ENCODE data around the gene GHDC. TPM values are rescaled to one million over a fixed set of nuclear protein-coding genes. Genes with fewer than 3 reads are reported as not detected.
A peak's percentile ranks its signal among the peaks of the same experiment; 100 is the strongest.
"Not testable (repeated sequence)": the region's sequence is repeated elsewhere in the genome, so short reads cannot be mapped to it uniquely, and the experiment has no call there.

Gene GHDC, protein sequence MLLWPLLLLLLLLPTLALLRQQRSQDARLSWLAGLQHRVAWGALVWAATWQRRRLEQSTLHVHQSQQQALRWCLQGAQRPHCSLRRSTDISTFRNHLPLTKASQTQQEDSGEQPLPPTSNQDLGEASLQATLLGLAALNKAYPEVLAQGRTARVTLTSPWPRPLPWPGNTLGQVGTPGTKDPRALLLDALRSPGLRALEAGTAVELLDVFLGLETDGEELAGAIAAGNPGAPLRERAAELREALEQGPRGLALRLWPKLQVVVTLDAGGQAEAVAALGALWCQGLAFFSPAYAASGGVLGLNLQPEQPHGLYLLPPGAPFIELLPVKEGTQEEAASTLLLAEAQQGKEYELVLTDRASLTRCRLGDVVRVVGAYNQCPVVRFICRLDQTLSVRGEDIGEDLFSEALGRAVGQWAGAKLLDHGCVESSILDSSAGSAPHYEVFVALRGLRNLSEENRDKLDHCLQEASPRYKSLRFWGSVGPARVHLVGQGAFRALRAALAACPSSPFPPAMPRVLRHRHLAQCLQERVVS
- 10 to 100 TPM in 5 of 12 donors, 1 to 10 TPM in 6, not detected in 1; 8.1 to 14.6 (median 10.0) TPM for polyA plus RNA-seq (ENCODE audit: insufficient read length in 12 of 12)
- long read RNA-seq, donor 1, partial matches to known transcripts = 5 of 8 reads
- long read RNA-seq, donor 1, other reads (novel, unspliced or antisense) = 0 of 8 reads
- long read RNA-seq, donor 2 = 0 reads
- long read RNA-seq, donor 3 = 0 reads
- long read RNA-seq, donor 4, partial matches to known transcripts = 0 of 1 reads
- long read RNA-seq, donor 4, other reads (novel, unspliced or antisense) = 0 of 1 reads
- long read RNA-seq, donor 5 = 0 reads
- long read RNA-seq, donor 6, partial matches to known transcripts = 0 of 1 reads
- long read RNA-seq, donor 6, other reads (novel, unspliced or antisense) = 0 of 1 reads
- long read RNA-seq, donor 7, partial matches to known transcripts = 0 of 2 reads
- long read RNA-seq, donor 7, other reads (novel, unspliced or antisense) = 0 of 2 reads
- long read RNA-seq, donor 8, partial matches to known transcripts = 0 of 3 reads
- long read RNA-seq, donor 8, other reads (novel, unspliced or antisense) = 0 of 3 reads
- long read RNA-seq, donor 9, partial matches to known transcripts = 0 of 3 reads
- long read RNA-seq, donor 9, other reads (novel, unspliced or antisense) = 0 of 3 reads
- long read RNA-seq, donor 10, partial matches to known transcripts = 0 of 1 reads
- long read RNA-seq, donor 10, other reads (novel, unspliced or antisense) = 0 of 1 reads
- long read RNA-seq, donor 11, partial matches to known transcripts = 0 of 2 reads
- long read RNA-seq, donor 11, other reads (novel, unspliced or antisense) = 0 of 2 reads

- peak; percentile 82 for DNase-seq
Measured at GRCh38 chr17:42193969-42194899, at the start of gene GHDC. Gene GHDC (minus strand): TSS chr17:42194494. CDS start chr17:42193581, 913 bp downstream.

DNA sequence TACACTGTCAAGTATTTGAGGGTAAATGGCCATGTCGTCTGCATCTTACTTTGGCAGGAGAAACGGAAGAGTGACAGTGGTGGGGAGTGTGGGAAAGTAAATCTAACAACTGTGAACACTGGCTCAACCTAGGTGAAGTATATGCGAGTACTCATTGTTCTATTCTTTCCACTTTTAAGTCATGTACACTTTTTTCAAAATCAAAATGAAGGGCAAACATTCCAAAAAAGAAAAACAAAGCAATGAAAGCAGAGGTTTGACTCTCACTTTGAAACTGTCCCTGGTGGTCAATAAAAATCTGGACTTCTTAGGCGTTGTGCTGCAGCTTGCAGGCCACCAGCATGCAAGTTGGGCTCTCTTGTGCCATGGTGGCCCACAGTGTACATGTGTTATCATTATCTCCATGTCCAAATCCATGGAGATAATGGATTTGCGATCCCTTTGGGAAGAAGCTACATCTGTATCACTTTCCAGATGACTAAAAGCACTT, 49.2 kb upstream of the GHDC start:
- no peak for DNase-seq

- DNase-seq = no peak
Measured at GRCh38 chr17:42241871-42242270, 47.6 kb upstream of the GHDC start.

GRCh38 chr17:42240863-42241262, 46.6 kb upstream of the GHDC start:
- not testable (repeated sequence) for DNase-seq

DNA sequence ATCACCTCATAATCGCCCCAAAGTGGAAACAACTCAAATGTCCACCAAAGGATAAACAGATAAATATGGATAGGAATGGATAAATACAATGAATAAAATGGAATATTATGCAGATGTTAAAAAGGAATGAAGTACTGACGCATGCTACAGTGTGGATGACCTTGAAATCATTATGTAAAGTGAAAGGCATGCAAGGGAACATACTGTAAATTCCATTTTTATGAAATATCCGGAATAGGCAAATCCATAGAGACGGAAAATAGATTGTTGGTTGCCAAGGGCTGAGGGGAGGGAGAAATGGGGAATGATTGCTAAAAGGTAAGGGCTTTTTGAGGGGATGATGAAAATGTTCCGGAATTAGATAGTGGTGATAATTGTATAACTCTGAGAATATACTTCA, 45.9 kb upstream of the GHDC start:
- DNase-seq = no peak

GRCh38 chr17:42239576-42239975, 45.3 kb upstream of the GHDC start:
- not testable (repeated sequence) for DNase-seq

- DNase-seq = no peak
Measured at GRCh38 chr17:42236760-42237159, 42.5 kb upstream of the GHDC start.

GRCh38 chr17:42233994-42234393, 39.7 kb upstream of the GHDC start:
- no peak for DNase-seq

GRCh38 chr17:42233156-42233555, 38.9 kb upstream of the GHDC start:
- no peak for DNase-seq

GRCh38 chr17:42230225-42230624, 35.9 kb upstream of the GHDC start:
- no peak for DNase-seq

DNA sequence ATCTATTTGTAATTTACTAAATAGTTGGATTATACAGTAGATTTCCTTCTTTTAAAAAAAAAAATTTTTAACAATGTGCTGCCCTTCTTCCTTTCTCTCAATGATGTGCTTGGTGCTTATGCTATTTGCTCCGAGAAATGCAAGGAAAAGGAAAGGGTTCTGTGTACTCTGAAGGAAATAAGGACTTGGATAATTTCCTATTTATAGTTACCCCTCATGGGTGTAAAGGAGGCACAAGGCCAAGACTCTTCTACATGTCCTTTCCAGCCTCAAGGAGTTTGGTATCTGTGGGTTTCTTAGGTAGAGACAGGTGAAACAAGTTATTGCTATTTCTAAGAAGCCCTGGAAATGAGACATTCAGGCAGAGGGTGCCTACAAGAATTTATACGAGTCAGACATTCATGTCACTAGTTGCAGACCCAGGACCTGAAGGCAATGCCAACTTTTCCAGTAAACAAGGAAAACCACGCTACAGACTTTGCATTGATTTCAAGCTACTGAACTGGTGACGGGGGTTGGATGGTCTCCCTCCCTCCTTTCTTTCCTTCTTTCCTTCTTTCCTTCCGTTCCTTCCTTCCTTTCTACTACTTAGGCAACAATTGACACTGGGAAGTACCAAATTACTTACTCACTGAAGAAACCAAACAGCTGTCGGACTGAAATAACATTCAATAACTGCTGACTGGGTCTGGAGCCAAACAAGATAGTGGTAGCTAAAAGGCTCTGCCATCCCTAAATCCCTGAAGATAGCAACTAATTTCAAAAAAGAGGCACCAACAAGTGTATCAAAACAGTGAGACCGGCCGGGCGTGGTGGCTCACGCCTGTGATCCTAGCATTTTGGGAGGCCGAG, 33.8 kb upstream of the GHDC start:
- DNase-seq = no peak

DNA sequence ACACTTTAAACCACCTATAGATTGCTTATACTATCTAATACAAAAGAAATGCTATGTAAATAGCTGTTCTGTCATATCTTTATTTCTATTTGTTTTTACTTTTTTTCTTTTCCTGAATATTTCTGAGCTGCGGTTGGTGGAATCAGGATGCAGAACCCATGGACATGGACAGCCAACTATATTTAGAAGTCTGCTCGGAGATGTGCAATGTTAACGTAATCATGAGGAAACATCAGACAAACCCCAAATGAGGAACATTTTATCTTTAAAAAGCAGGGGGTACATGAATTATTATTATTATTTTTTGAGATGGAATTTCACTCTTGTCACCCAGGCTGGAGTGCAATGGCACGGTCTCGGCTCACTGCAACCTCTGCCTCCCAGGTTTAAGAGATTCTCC, 31.4 kb upstream of the GHDC start:
- no peak for DNase-seq

DNA sequence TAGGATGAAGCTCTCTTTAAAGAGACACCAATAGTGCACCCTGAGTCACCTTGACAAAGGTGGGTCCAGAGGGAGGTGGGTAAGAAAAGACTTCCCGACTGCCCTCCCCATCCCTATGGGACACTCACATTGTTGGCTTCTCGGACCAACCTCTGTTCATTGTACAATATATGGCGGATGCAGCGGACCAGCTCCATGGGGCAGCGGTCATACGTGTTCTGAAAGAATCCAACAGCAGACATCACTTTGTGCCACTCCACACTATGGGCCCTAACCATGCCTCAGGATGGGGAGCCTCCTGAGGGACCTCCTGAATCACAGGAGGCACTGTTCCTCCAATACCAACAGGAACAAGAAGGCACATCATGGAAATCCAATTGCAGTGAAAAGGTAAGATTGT, 30.4 kb upstream of the GHDC start:
- DNase-seq = no peak

- DNase-seq = peak; percentile 21
Measured at GRCh38 chr17:42221886-42222745, 27.8 kb upstream of the GHDC start.

DNA sequence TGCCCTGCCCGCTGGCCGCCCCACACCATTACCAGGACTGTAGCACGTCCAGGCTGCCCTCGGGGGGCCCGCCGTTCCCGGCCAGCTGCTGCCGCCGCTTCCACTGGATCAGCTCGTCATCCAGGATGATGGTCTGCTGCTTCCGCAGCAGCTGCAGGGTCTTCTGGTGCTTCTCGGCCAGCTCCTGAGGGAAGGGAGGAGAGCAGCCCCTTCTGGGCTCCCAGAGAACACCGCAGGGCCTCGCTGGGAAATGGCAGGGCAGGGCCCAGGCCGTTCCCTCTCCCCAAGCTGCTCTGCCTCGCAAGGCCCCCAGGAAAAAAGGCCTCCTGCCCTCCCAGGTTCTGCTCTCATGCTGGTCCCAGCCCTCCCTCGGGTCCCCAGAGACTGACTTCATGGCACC, 25.0 kb upstream of the GHDC start:
- DNase-seq = not testable (repeated sequence)

- DNase-seq = no peak
Measured at GRCh38 chr17:42214156-42214555, 19.9 kb upstream of the GHDC start.

GRCh38 chr17:42212382-42212781, 18.1 kb upstream of the GHDC start:
- DNase-seq = peak; percentile 12

- peak; percentile 50 for DNase-seq
Measured at GRCh38 chr17:42211921-42212341, 17.6 kb upstream of the GHDC start.

Data from muscle of arm (tissue), 14 donors.